Activated CD8-positive, alpha-beta memory T cell treated with anti-CD3 and anti-CD28 coated beads for 24 hours (primary cell): ENCODE measurements around the gene ZNF740.
"Not testable (repeated sequence)": the region's sequence is repeated elsewhere in the genome, so short reads cannot be mapped to it uniquely, and the experiment has no call there.

Source experiments
- DNase-seq: peaks from one replicate; pipeline ENCODE4 v3.0.0-alpha.2; 2020

ZNF740 gene

DNA sequence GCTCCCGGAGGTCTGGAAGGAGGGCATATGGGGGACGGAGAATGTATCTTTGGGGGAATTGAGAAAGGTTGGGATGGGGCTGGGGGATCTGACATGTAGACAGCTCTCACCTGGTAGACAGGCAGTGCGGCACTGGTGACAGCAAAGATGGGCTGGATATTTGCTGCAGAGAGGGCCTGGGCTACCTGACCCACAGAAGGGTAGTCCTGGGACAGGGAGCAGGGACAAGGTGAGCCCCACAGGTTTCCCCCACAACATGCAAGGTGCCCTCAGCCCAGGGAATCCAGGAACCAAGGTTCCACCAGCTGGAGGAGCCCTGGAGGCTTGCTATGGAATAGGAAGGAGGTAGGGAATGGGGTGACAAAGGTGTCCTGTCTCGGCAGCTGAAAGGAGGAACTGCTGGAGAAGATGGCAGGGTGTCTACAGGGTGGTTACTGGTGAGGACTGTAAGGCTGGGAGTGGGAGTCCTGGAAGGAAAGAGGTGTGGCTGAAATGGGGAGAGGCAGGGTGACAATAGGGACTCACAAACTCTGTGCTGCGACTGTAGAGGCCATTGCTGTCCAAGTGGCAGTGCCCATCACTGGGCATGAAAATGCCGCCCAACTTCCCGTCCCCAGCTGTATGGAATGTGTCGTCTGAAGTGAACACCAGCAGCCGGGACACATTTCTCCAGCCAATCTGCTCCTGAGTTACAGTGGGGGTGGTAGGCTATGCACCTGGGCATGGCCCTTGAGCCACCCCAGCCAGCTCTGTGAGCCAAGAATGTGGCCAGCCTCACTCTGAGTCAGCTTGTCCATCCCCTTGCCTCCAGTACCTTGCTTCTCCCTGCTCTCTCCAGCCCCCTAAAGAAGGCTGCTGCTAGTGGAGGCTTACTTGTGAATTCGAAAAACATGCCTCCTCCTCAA lies 15.2 kb downstream of the ZNF740 start:
- no peak for DNase-seq

DNA sequence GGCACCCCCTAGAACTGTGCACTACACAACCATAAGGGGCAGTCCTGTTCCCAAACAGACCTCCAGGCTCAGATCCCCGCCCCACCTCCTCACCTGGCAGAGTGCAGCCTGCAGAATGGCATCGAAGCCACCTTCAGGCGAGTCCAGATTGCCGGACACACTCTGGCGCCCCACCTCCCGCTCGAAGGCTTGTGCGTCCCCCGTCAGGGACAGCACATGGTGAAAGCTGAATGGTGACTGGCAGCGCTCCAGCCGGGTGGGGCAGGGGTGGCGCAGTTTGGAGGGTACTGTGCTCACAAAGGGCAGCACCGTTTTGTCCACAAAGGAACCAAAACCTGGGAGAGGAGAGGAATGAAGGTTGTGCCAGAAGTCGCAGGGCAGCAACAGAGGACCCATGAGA lies 16.0 kb downstream of the ZNF740 start:
- DNase-seq: no peak

DNA sequence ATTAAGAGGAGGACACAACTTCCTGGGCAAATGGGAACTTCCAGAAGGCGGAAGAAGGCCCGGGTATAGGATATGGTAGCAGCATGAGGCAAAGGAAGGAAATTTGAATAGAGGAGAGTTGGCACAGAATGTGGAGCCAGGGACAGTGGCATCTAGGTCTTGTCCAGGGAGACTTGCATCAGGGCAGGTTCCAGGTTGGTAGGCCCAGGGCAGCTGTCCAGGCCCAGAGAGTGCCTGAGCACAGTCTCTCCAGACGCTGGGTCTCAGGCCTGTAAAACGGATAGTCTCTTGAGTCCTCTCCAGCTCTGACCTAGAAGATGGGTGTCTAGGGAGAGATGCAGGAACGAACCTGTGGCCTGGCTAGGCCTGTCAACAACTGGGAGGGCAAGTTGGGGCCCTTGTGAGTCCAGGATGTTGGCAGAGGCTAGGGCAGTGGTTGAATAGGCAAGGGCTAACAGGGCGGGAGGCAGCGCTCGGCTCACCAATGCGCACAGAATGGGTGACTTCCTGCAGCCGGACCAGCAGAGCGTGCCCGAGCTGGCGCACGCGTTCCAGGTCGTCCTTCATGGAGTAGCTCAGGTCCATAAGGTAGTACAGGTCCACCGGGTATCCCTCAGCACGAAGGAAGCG lies 16.6 kb downstream of the ZNF740 start:
- peak; percentile 60 for DNase-seq

DNA sequence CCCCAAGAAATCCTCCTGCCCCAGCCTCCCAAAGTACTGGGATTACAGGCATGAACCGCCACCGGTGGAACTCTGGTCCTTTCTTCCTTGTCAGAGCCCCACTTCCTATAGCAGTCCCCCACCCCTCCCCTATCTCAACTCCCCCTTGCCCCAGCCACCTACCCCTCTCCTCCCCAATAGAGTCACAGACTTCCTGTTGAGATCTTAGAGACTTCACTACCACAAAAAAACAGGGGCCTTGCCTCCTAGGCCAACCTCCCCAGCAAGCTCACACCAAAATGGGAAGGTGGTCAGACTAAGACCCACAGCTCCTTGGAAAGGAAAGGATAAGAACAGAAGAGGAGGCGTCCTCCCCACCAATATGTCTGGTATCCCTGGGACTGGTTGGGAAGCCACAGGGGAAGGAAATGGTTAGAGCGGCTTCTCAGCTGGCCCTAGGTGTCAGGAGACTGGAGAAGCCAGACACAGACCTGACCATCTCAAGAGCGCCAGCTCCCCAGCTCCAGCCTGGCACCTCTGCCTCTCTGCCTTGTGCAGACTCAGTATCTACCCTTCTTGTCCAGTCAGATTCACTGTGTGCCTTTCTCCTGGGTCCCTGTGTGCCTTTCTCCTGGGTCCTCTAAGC lies 18.1 kb downstream of the ZNF740 start:
- peak; percentile 70 for DNase-seq

DNA sequence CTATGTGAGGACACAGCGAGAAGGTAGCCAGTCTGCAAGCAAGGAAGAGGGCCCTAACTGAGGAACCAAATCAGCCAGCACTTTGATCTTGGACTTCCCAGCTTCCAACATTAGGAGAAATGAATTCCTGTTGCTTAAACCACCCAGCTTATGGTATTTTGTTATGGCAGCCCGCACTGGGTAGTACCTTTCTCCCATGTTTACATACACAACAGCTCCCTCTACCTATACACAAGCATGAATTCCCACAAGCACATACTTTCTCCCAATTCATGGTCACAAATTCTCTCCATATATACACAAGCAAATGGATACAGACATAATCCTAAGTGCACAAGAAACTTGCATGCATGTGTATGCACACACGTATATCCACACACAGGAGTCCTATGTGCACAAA lies 19.2 kb downstream of the ZNF740 start:
- DNase-seq: no peak

DNA sequence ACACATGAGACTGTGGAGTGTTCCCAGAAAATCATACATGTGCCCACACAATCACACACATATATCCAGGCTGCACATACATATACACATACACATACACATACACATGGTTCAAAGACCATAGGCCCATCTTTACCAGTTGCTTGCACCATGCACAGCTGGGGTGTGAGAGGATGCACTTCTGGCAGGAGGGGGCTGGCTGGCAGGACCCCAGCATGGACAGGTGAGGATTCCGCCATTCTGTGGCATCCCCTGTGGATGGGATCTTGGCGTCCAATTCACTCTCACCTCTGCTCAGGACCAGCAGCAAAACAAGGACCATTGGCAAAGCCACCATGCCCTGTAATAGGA lies 19.6 kb downstream of the ZNF740 start:
- DNase-seq: no peak

DNA sequence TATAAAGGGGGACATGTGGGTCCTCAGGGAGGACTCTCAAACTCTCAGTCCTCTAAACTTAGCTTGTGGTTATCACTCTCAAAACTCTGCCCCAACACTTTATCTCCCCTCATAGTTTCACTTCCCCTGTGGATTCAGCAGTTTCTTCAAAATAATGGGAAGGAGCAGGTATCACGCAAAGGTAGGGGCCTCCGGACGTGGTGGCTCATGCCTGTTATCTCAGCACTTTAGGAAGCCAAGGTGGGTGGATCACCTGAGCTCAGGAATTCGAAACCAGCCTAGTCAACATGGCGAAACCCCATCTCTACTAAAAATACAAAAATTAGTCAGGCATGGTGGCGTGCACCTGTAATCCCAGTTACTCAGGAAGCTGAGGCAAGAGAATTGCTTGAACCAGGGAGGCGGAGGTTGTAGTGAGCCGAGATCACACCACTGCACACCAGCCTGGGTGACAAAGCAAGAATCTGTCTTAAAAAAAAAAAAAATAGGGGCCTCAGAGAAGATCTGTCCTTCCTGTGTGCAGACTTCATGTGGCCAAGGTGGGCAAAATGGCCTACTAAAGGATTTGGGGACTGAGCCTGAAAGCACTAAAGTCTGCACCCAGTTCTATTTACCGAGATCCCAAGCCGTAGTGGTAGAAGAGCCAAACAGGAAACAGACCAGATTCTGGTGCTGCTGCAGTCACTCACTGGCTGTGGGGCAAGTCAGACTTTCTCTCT lies 20.1 kb downstream of the ZNF740 start:
- DNase-seq: peak; percentile 68

DNA sequence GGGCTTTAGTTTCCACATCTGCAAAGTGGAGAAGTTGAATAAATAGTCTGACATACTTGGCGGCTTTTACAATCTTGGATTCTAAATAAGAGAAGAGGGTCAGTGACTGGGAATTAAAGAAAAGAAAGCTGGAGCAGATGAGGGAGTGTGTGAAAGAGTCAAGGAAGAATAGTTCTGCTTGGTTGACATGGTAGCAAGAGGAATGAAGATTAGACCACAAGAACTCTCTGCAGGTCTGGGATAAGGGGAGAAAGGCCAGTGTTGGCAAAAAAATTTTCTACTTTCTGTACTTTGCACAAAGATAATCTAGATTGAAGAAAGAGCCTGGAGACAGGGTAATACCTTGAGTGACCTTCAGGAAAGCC lies 20.6 kb downstream of the ZNF740 start:
- no peak for DNase-seq

DNA sequence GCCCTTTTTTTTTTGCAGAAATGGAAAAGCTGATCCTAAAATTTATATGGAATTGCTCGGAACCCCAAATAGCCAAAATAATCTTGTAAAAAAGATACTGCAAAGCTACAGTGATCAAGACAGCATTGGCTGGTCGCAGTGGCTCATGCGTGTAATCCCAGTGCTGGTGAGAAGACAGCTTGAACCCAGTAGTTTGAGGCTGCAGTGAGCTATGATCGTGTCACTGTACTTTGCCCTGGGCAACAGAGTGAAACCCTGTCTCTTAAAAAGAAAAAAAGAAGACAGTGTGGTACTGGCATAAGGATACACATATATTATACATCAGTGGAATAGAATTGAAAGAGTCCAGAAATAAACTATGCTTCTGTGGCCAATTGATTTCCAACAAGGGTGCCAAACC lies 21.1 kb downstream of the ZNF740 start:
- no peak for DNase-seq

DNA sequence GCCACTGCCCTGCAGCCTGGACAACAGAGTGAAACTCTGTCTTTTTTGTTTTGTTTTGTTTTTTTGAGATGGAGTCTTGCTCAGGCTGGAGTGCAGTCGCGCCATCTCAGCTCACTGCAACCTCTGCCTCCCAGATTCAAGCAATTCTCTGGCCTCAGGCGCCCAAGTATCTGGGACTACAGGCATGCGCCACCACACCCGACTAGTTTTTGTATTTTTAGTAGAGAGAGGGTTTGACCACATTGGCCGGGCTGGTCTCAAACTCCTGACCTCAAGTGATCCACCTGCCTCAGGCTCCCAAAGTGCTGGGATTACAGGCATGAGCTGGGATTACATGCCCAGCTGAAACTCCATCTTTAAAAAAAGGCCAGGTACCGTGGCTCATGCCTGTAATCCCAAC lies 21.8 kb downstream of the ZNF740 start:
- not testable (repeated sequence) for DNase-seq

DNA sequence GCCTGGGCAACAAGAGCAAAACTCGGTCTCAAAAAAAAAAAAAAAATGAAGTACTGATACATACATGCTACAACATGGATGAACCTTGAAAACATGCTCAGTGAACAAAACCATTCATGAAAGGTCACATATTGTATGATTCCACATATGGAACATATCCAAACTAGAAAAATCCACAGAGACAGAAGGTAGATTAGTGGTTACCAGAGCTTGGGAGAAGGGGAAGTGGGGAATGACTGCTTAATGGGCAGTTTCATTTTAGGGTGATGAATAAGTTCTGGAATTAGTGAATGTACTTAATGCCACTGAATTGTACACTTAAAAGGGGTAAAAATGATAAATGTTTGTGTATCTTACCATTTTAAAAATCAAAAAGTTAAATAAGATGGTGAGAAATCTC lies 23.8 kb downstream of the ZNF740 start:
- DNase-seq: no peak

DNA sequence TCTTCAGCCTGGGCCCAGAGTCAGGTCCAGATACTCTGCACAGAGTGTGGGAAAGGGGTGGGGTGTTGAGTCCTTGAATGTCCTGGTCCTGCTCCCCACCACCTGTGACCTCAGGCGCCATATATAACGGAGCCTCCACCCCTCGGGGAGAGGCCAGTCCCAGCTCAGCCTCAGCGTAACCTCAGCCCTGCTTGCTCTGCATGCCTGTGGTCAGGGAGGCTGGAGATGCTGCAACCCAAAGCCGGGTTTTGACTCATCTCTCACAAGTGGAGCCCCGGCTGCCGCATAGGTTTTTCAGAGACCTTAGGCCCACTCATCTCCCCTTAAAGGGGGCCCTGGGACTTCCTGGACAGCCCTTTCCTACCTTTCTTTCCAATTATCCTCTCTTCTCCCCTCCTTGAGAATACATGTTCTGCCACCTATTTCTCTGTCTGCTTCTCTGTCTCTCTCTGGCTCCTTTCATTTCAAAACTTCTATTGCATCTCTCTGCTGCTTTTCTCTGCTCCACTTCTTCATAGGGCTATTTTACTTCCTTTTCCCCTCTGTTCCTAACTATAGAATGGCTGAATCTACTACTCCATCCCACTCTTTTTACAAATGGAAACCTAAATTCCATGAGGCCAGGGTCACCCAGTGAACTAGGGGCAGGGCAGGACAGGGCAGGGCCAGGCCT lies 25.4 kb downstream of the ZNF740 start:
- peak; percentile 86 for DNase-seq

DNA sequence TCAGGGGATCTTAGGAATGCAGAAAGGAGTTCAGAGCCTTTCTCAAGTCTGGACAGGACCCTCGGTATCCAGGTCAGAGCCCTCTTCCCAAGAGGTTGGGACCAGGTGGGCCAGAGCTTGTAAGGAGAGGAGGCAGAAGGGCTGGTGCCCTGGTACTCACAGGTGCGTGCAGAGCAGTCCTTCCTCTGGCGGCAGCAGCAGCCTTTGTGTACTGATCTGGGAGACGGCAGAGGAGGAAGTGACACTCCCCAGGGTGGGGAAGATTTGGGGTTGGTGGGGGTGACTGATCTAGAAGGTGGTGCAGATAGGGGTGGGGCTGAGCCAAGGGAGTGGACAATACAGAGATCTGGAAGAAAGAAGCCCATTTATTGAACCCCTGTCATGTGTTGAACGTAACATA lies 26.5 kb downstream of the ZNF740 start, which contains the start of gene ITGB7:
Gene ITGB7, minus strand, starts transcription at position 210 of the 400 bp plus-strand sequence. CDS start 6,808 bp downstream, outside the sequence.
- DNase-seq: peak; percentile 84

DNA sequence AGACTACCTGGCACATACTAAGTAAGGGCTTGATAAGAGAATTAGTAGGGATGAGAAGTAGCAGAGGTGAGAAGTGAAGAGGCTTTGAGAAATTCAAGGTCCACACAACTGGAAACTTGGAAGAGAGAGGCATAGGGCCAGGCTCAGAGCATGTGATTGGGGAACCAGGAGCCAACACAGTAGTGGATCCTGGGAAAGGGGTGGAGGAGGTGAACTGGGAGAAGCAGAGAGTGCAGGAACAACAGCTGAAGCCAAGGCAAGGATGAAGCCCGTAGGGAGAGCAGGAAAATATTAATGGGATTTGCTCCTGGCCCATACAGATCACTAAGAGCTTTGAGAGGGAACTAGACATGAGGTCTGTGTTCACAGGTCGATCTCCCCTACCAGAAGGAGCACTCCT lies 27.9 kb downstream of the ZNF740 start:
- DNase-seq: no peak

DNA sequence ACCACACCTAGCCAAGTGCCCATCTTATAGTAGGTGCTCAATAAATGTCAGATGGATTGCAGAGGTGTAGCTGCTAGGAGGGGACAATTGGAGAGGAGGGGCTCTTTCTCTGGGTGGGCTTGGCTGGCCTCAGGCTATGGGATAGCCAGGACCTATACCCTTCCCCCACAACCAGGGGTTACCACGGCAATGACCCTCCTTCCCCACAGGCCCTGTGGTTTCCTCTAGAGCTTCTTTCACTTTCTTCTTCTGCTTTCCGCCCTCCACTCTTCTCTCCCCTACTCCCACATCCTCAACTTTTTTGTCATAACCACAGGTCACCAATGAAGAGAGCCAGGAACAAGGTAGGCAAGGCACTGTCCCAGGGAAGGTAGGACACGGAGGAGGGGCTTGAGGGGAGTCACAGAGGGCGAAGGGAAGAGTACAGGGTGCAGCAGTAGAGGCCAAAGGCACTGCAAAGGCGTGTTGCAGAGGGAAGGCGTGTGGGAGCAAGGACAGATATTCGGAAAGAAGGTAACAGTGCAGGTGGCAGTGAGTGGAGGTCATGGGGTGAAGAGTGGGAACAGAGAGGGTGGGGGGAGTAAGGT lies 28.4 kb downstream of the ZNF740 start:
- DNase-seq: peak; percentile 75

DNA sequence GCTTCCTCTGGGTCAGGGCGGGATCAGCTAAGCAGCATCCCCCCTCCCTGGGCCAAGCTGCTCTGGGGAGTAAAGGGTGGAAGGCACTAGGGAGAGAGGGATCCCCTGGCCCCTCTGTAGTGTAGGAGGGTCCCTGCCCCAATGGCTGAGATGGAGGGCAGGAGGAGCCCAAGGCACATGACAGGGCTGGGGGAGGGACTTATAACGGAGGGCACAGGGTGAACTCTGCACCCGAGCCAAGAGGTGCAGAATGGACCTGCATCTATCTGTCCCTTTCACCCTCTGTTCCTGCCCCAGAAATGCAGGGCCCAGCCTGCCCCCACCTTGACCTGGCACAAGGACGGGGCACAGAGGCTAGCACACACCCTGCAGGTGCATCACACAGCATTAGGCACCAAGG lies 30.3 kb downstream of the ZNF740 start:
- no peak for DNase-seq

DNA sequence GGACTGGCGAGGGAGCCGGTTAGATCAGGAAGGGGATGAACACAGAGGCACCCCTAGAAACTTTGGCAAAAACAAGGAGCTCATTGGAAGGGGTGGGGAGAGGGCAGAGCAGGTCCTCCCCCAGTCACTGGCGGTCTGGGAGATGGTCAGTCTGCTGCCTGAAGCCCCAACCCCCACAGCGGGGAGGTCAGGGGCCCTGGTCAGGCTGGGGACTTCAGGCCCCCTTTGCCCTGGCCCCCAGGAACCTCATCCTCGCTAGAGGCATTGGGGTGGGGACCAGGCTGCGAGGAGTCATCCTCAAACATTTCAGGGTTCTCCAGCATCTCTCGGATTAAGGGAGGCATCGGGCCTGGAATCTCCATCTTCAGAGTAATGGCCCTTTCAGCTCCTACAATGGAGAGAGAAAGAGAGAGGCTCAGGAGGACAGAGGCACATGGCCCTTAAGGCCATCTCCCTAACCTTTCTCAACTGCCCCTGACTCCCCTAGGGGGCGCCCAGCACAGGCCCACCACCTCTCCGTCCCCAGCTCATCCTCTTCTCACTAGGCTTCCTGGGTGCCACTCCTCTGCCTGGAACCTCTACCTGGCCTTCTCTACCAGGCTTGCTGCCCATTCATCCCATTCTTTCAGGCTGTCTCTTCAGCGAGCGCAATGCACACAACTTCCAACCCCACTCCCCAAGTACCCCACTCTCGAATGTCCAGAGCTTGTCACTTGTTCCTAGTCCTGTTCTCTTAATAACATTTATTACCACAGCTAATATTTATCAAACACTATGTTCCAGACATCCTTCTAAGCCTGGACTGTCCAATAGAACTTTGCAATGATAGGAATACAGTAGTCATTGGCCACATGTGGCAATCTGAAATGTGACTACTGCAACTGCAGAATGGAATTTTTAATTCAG lies 31.2 kb downstream of the ZNF740 start:
- no peak for DNase-seq

DNA sequence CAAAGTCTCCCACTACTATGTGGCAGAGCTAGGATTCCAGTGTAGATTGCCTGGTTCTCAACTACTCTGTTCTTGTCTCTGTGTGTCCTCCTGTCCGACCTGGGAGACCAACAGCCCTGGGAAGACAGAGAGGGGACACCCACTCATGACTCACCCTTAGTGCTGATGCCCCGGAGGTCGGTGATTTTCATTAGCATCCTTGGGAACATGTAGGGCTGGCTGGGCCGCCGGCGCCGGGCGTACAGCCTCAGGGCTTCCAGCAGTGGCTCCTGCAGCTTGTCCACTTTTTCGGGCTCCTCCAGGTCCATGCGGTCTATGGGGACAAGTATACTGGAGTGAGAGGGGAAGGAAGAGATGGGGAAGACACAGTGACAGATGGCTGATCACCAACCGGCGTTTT lies 32.4 kb downstream of the ZNF740 start:
- no peak for DNase-seq

DNA sequence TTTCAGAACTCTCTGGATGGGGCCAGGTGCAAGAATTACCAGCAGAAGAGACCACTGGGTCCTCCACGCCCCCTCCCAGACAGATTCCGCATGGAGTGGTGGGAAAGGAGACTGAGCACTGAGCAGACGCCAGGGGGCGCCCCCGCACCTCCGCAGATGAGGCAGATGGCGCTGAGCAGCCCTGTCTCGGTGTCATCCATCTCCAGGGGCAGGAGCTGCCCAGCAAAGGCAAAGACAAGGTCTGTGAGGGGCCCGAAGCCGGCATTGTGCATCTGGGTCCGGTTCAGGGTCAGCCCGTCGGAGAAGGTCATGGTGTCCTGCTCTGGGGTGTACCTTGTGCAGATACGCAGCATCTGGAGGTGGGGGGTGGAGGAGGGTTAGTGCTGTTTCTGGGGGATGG lies 32.8 kb downstream of the ZNF740 start:
- peak; percentile 93 for DNase-seq

DNA sequence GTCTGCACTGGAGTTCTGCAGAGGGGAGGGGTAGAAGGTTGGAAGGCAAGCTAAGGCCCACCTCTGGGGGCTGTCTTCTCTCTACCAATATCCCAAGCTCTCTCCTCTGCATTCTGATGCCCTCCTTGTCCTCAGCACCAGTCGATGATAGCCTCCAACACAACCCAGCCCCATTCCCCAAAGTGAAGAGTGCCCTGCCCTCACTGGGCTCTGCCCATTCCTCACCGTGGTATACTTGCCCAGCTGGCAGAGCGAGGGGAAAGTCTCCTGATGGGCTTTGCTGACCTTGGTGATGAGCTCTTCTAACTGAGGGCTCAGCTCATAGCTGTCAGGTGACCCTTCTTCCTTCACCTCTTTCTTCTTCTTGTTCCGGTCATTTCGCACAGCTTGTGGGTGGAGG lies 33.7 kb downstream of the ZNF740 start:
- no peak for DNase-seq
